GM10248 (cell line): ENCODE data around the gene B4GALT2.

Source experiments
- CTCF ChIA-PET: fragments of 300-600 bp; sonication (Branson Sonifier 250); formaldehyde crosslinking; extraction: SDS; loops from one replicate; lab custom pipeline; 2021; ENCODE audit warnings: antibody characterized with exemption; lab: Yijun Ruan, JAX
- POLR2A ChIA-PET: fragments of 350-650 bp; sonication (Branson Sonifier 250); formaldehyde crosslinking; extraction: SDS; loops from one replicate; lab custom pipeline; 2020; ENCODE audit warnings: antibody characterized with exemption; lab: Yijun Ruan, JAX
- DNase-seq: peaks from one replicate; pipeline ENCODE4 v3.0.0; 2012; ENCODE audit errors: extremely low spot score
- TF ChIP-seq, protein P1 (sequence below): IDR thresholded peaks from 2 replicates; pipeline ENCODE4 v1.5.1; 2012; ENCODE audit warnings: mild to moderate bottlenecking, low read depth; ENCODE audit errors: extremely low read depth, missing control alignments, control extremely low read depth

B4GALT2 gene

DNA sequence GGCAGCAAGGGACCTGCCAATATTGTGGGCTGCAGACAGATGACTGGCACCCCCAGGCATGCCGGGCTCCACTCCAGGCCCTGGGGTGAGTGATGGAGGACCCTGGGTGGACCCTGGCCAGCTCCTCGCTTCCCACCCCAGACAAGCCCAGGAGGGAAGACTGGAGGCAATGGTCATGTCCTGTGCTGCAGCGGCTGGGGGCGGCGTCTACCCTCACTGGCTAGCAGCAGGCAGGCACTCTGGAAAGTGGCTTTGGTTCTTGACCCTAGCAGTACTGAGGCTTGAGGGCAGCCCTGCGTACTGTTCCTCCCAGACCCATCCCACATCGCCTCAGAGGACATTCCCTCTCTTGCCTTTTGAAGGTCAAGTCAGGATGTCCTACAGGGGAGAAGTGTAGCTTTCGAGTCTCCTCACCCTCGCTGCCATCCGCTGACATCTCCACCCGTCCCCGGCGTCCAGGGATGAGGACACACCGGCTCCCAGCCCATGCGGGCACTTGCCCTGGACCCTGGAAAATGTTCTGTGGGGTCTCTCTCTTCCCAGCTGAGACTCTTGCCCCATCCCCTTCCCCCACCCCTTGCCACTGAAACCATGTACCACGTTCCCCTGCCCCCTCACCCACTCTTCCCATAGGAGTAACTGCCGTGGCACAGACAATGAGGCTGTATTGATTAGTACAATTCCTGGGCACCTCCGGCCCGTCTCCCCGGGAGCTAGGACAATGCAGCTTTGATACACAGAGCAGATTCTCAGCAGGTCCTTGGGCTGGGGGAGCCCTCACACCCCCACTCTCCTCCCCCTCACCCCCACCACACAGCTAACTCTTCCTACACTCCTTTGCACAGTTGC lies 37.3 kb downstream of the B4GALT2 start:
- TF ChIP-seq, protein P1, sequence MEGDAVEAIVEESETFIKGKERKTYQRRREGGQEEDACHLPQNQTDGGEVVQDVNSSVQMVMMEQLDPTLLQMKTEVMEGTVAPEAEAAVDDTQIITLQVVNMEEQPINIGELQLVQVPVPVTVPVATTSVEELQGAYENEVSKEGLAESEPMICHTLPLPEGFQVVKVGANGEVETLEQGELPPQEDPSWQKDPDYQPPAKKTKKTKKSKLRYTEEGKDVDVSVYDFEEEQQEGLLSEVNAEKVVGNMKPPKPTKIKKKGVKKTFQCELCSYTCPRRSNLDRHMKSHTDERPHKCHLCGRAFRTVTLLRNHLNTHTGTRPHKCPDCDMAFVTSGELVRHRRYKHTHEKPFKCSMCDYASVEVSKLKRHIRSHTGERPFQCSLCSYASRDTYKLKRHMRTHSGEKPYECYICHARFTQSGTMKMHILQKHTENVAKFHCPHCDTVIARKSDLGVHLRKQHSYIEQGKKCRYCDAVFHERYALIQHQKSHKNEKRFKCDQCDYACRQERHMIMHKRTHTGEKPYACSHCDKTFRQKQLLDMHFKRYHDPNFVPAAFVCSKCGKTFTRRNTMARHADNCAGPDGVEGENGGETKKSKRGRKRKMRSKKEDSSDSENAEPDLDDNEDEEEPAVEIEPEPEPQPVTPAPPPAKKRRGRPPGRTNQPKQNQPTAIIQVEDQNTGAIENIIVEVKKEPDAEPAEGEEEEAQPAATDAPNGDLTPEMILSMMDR, result no peak
- POLR2A ChIA-PET, result interaction anchor here (1.1 kb wide), 1 partner anchor 576 kb away, joined by 3 read pairs; no protein-coding TSS in a partner anchor
- CTCF ChIA-PET, result interaction anchor here (0.8 to 2.4 kb wide), 5 partner anchors 10 to 41 kb away, joined by 3 to 9 read pairs (median 3); no protein-coding TSS in a partner anchor
- DNase-seq, result no peak

DNA sequence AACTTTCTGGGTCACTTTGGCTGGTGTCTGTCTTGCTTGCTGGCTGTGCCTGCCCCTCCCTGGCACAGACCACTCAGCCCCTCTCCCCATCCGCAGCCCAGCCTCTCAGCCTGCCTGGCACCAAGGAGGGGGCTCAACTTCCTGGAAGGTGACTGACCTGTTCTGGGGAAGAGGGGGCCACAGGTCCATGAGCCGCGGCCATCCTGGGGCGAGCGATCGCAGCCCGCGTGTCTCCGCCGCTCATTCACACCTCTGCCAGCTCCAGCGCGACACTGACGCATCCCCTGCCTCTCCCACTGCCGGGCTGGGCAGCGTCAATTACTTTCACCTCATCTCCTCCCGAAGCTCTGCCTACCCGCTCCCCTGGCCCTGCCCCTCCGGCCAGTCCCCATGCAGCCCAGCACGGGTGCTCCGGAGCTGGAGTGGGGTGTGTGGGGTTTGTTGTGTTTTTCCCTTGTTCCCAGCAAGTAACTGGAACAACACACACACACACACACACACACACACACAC lies 37.9 kb downstream of the B4GALT2 start:
- CTCF ChIA-PET, result interaction anchor here (0.8 to 6.6 kb wide), 4 partner anchors 11 to 20 kb away, joined by 3 to 42 read pairs (median 4); no protein-coding TSS in a partner anchor
- POLR2A ChIA-PET, result interaction anchor here (1.1 kb wide), 1 partner anchor 575 kb away, joined by 3 read pairs; no protein-coding TSS in a partner anchor
- TF ChIP-seq, protein P1, result no peak
- DNase-seq, result no peak

DNA sequence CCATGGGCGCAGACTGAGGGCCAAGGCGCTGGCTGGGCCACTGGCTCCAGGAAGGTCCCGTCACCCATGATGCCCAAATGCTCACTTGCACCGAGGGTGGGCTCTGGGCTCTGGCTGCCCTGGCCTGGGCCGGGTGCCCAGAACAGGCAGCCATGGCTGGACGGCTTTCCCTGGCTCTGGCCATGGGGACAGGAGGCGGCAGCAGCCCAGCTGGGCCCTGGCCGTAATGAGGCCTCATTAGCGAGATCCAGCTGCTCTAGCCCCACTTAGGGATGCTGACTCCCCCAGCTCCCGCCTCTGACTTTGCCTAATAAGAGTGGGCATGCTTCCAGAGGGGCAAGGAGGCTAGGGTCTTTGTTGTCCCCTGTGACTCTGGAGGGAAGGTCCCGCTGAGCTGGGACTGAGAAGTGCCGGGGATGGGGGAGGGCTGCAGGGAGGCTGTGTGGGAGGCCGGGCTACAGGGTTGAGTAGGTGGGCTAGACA lies 40.5 kb downstream of the B4GALT2 start:
- TF ChIP-seq, protein P1, result no peak
- POLR2A ChIA-PET, result interaction anchor here (0.5 kb wide), 1 partner anchor 958 kb away, joined by 3 read pairs; no protein-coding TSS in a partner anchor
- CTCF ChIA-PET, result interaction anchor here (1.3 to 6.6 kb wide), 3 partner anchors 10 to 17 kb away, joined by 3 to 42 read pairs (median 17); no protein-coding TSS in a partner anchor
- no peak for DNase-seq

DNA sequence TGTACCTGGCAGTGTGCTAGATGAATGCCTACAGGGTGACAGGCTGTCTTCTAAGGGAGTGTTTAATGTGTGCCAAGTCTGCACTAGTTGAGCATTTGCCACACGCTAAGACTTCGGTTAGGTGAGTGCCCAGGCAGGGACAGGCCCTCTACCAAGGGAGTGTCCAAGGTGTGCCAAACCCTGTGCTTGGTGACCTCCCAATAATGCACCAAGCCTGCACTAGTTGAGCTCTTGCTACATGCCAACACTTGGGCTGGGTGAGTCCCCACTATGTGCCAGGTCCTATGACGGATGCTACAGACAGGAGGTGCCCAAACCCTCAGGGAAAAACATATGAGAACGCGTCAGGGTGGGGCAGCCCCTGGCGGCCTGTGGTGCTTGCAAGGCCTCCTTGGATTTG lies 41.5 kb downstream of the B4GALT2 start:
- DNase-seq, result no peak
- TF ChIP-seq, protein P1, result no peak
- ChIA-PET CTCF (interaction anchor here (1.0 to 6.6 kb wide), 5 partner anchors 8 to 27 kb away, joined by 3 to 42 read pairs (median 7); partner anchors contain the start of gene SLC6A9), POLR2A (interaction anchor here (0.5 kb wide), 1 partner anchor 959 kb away, joined by 3 read pairs; no protein-coding TSS in a partner anchor)

DNA sequence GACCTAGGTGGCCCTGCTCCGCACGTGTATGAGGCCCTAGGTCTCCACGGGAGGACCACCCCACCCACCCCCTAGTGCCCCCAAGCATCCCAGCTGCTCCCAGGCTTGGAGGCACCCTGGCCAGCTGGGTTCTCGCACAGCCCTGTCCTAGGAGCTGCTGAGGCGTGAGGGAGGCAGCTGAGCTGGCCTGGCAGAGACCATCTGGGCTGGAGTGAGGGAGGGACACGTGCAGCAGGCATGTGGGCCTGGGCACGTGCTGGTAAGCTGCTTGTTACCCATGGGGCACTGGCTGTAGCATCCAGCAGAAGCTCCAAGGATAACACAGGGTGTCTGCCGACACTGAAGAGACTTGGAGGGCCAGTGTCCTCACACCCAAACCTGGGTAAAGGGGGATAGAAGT lies 42.1 kb downstream of the B4GALT2 start:
- ChIA-PET CTCF (interaction anchor here (1.0 to 6.6 kb wide), 6 partner anchors 7 to 258 kb away, joined by 3 to 42 read pairs (median 6); partner anchors contain the start of gene SLC6A9), POLR2A (no interaction called here)
- TF ChIP-seq, protein P1, result no peak
- DNase-seq, result no peak
